Fibroblast of pulmonary artery (primary cell): ENCODE results near the gene NABP2.

ENCODE experiments used
- DNase-seq: peaks from one replicate; pipeline ENCODE4 v3.0.0-alpha.2; 2010; ENCODE audit warnings: low read depth
- H3K4me3 ChIP-seq: replicated peaks from 2 replicates; pipeline ENCODE4 v1.5.1; 2011; ENCODE audit warnings: low read depth, mild to moderate bottlenecking, control low read depth, low read length, moderate library complexity
- TF ChIP-seq, protein P1 (sequence below): IDR thresholded peaks from 2 replicates; pipeline ENCODE4 v1.5.1; 2011; ENCODE audit warnings: mild to moderate bottlenecking, control low read depth, low read length, inconsistent platforms; ENCODE audit errors: missing control alignments

NABP2 gene

GRCh38 chr12:56224102-56224701, at the start of gene NABP2:
Gene NABP2, plus strand, starts transcription at chr12:56224342. Its CDS starts 515 bp downstream, at chr12:56224857.
- peak within 1 kb of the TSS; percentile 80 for H3K4me3 ChIP-seq
- peak; percentile 98 for DNase-seq
- TF ChIP-seq, protein P1, sequence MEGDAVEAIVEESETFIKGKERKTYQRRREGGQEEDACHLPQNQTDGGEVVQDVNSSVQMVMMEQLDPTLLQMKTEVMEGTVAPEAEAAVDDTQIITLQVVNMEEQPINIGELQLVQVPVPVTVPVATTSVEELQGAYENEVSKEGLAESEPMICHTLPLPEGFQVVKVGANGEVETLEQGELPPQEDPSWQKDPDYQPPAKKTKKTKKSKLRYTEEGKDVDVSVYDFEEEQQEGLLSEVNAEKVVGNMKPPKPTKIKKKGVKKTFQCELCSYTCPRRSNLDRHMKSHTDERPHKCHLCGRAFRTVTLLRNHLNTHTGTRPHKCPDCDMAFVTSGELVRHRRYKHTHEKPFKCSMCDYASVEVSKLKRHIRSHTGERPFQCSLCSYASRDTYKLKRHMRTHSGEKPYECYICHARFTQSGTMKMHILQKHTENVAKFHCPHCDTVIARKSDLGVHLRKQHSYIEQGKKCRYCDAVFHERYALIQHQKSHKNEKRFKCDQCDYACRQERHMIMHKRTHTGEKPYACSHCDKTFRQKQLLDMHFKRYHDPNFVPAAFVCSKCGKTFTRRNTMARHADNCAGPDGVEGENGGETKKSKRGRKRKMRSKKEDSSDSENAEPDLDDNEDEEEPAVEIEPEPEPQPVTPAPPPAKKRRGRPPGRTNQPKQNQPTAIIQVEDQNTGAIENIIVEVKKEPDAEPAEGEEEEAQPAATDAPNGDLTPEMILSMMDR = peak; percentile 71

- no peak overlapping the region for H3K4me3 ChIP-seq
- DNase-seq = no peak
- TF ChIP-seq, protein P1 = no peak
Observed at GRCh38 chr12:56178347-56178746, 45.8 kb upstream of the NABP2 start.

GRCh38 chr12:56186957-56187356, 37.2 kb upstream of the NABP2 start:
- TF ChIP-seq, protein P1 = no peak
- no peak for DNase-seq
- H3K4me3 ChIP-seq = no peak overlapping the region

DNA sequence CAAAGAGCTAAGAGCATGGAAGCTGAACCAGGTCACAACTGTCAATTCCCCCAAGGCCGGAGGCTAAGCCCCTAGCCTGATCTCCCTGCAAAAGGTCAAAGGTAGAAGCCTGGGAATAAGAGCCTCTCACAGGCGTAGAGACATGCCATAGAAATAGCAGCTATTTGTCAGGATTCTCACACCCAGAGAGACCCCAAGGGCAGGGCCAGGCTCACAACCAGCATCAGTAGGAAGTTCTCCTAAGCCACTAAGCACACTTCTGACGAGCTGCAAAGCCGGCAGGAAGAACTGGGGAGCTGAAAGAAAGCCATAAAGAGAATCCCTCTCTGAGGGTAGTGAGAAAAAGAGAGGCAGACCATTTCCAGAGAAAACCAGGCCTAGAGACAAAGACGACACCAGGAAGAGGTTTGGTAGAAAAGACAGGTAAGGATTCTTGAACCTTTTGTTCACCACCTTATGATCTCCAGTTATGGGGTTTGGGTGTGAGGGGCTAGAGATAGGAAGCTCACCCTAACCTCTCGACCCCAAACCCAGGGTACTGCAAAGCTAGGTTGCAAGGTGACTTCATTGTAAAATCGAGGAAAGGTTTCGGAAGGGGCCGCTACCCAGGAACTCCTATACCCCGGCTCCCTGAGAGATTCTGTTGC, 35.9 kb upstream of the NABP2 start:
- H3K4me3 ChIP-seq = peak overlapping the region; percentile 69
- TF ChIP-seq, protein P1 = no peak
- no peak for DNase-seq

GRCh38 chr12:56188778-56189098, 35.4 kb upstream of the NABP2 start:
- no peak for DNase-seq
- TF ChIP-seq, protein P1 = no peak
- H3K4me3 ChIP-seq = peak overlapping the region; percentile 69

- peak within 1 kb of the TSS; percentile 76 for H3K4me3 ChIP-seq
- peak; percentile 87 for DNase-seq
- TF ChIP-seq, protein P1 = peak; percentile 44
Observed at GRCh38 chr12:56189099-56189917, 34.8 kb upstream of the NABP2 start, which contains the start of gene SMARCC2. Gene SMARCC2, minus strand, starts transcription at chr12:56189483. Its CDS starts 22 bp downstream, at chr12:56189461.
